A673 (cell line): ENCODE measurements around the gene KAT7. TPM values are rescaled to one million over a fixed set of nuclear protein-coding genes. Genes with fewer than 3 reads are reported as not detected.

Experiments
- BruUV-seq: library from RNA; stranded (reverse); fragments of 400-500 nt; replicated peaks from 2 replicates; lab custom pipeline; 2021; lab: Mats Ljungman, UMichigan
- CTCF ChIA-PET: fragments of 300-600 bp; sonication (Branson Sonifier 250); formaldehyde crosslinking; loops from one replicate; lab custom pipeline; 2022; ENCODE audit warnings: antibody characterized with exemption; lab: Charles Lee
- POLR2A ChIA-PET: fragments of 300-600 bp; sonication (Branson Sonifier 250); formaldehyde crosslinking; loops from one replicate; lab custom pipeline; 2022; ENCODE audit warnings: antibody characterized with exemption; ENCODE audit not compliant: low non-redundant PET; lab: Charles Lee
- DNase-seq: peaks from one replicate; pipeline ENCODE4 v3.0.0-alpha.2; 2015; ENCODE audit warnings: low spot score
- H3K27ac ChIP-seq: fragments of 200-600 bp; sonication (generic); 2 replicates; pipeline ENCODE4 v1.5.1; 2016; ENCODE audit warnings: mixed run types, low read depth, mild to moderate bottlenecking, mixed read lengths, antibody characterized with exemption, low read length; ENCODE audit not compliant: poor library complexity, severe bottlenecking
- H3K27me3 ChIP-seq: fragments of 200-600 bp; sonication (generic); replicated peaks from 2 replicates; pipeline ENCODE4 v1.6.1; 2017; ENCODE audit warnings: mixed run types, low read depth, mild to moderate bottlenecking, mixed read lengths, antibody characterized with exemption, low read length; ENCODE audit not compliant: insufficient read depth, poor library complexity
- H3K36me3 ChIP-seq: fragments of 200-600 bp; sonication (generic); 2 replicates; pipeline ENCODE4 v1.6.1; 2016; ENCODE audit warnings: mixed run types, mild to moderate bottlenecking, mixed read lengths, antibody characterized with exemption, low read length; ENCODE audit not compliant: insufficient read depth, poor library complexity, severe bottlenecking
- H3K4me1 ChIP-seq: fragments of 200-600 bp; sonication (generic); 2 replicates; pipeline ENCODE4 v1.6.1; 2017; ENCODE audit warnings: mixed run types, mild to moderate bottlenecking, mixed read lengths, antibody characterized with exemption, low read length; ENCODE audit not compliant: insufficient read depth, poor library complexity, severe bottlenecking
- H3K4me3 ChIP-seq: fragments of 200-600 bp; sonication (generic); 2 replicates; pipeline ENCODE4 v1.5.1; 2016; ENCODE audit warnings: low read depth, mixed run types, mild to moderate bottlenecking, mixed read lengths, low read length; ENCODE audit not compliant: poor library complexity, severe bottlenecking
- H3K9me3 ChIP-seq: fragments of 200-600 bp; sonication (generic); 2 replicates; pipeline ENCODE4 v1.6.1; 2016; ENCODE audit warnings: mixed run types, low read depth, mild to moderate bottlenecking, mixed read lengths, antibody characterized with exemption, low read length; ENCODE audit not compliant: poor library complexity, severe bottlenecking
- EZH2 ChIP-seq: fragments of 200-600 bp; sonication (generic); IDR thresholded peaks from 2 replicates; pipeline ENCODE4 v1.6.1; 2017; ENCODE audit warnings: borderline replicate concordance, low read depth, mild to moderate bottlenecking, mixed read lengths, antibody characterized with exemption, low read length; ENCODE audit not compliant: poor library complexity, severe bottlenecking
- intact Hi-C: fragments of 100-400 bp; cut with micrococcal nuclease; formaldehyde crosslinking; loops from one replicate; pipeline ENCODE4 v1.10.0; 2022; ENCODE audit not compliant: unreplicated experiment
- total RNA-seq: library from RNA; stranded (reverse); gene quantifications from 2 replicates; pipeline ENCODE4 v1.2.3, GENCODE V29; 2021
- TF ChIP-seq, protein P1 (sequence below): fragments of 300-800, 200-600 bp; sonication (generic); conservative IDR thresholded peaks from 2 replicates; pipeline ENCODE4 v1.5.1; 2017; ENCODE audit warnings: low read depth, mild to moderate bottlenecking, antibody characterized with exemption, low read length, moderate library complexity, mixed read lengths

KAT7 gene
- total RNA-seq, 1 experiment from 2014 or later, result 94.0 TPM

DNA sequence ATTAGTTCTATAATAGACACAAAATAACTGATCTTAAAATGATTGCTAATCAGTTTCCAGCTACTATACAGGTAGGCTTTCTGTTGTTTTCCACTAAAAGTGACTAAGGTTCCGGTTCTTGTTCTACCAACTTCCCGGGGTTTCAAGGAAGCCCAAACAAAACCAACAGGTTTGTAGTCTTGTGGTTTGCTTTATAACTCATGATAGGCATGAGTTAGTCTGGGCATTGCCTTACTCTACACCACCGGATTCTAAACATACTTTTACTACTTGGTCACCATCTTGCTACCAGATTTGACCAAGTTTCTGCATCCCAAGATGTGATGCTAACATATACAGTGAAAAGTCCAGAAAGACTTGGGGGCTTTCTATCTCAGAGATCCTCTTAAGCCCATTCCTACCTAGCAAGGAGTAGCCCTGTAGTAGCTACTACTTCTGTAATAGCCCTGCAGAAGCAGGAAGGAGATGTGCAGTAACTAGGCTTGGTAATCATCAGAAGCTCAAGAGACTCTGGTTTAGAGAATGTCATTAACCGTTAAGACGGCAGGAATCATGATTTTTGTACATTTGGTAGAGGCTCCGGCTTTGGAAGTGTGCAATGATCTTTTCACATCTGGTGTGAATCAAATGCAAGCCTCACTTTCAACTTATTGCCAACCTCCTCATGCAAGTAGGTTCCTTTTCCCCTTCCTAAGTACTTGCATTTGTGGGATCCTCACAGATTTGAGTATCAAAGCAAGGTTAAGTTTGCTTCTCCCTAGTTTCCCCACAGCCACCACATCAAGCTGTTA, 26.1 kb upstream of the KAT7 start:
- no peaks in the 10 kb centered on the region for H3K9me3 ChIP-seq
- no peaks in the 10 kb centered on the region for H3K36me3 ChIP-seq
- no peak overlapping the region for H3K27ac ChIP-seq
- CTCF ChIA-PET, result no interaction called here
- TSS peak; percentile 17 for BruUV-seq
- peak overlapping the region; percentile 69 for H3K4me3 ChIP-seq
- POLR2A ChIA-PET, result interaction anchor here (0.5 kb wide), 1 partner anchor 273 kb away, joined by 3 read pairs; no protein-coding TSS in a partner anchor
- H3K4me1 ChIP-seq, result peaks cover 15% of the 10 kb centered on the region
- DNase-seq, result no peak
- intact Hi-C loops, result no loop called here
- no peak for TF ChIP-seq EZH2
- TF ChIP-seq, protein P1, sequence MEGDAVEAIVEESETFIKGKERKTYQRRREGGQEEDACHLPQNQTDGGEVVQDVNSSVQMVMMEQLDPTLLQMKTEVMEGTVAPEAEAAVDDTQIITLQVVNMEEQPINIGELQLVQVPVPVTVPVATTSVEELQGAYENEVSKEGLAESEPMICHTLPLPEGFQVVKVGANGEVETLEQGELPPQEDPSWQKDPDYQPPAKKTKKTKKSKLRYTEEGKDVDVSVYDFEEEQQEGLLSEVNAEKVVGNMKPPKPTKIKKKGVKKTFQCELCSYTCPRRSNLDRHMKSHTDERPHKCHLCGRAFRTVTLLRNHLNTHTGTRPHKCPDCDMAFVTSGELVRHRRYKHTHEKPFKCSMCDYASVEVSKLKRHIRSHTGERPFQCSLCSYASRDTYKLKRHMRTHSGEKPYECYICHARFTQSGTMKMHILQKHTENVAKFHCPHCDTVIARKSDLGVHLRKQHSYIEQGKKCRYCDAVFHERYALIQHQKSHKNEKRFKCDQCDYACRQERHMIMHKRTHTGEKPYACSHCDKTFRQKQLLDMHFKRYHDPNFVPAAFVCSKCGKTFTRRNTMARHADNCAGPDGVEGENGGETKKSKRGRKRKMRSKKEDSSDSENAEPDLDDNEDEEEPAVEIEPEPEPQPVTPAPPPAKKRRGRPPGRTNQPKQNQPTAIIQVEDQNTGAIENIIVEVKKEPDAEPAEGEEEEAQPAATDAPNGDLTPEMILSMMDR, result no peak
- peaks cover 9% of the 10 kb centered on the region for H3K27me3 ChIP-seq

DNA sequence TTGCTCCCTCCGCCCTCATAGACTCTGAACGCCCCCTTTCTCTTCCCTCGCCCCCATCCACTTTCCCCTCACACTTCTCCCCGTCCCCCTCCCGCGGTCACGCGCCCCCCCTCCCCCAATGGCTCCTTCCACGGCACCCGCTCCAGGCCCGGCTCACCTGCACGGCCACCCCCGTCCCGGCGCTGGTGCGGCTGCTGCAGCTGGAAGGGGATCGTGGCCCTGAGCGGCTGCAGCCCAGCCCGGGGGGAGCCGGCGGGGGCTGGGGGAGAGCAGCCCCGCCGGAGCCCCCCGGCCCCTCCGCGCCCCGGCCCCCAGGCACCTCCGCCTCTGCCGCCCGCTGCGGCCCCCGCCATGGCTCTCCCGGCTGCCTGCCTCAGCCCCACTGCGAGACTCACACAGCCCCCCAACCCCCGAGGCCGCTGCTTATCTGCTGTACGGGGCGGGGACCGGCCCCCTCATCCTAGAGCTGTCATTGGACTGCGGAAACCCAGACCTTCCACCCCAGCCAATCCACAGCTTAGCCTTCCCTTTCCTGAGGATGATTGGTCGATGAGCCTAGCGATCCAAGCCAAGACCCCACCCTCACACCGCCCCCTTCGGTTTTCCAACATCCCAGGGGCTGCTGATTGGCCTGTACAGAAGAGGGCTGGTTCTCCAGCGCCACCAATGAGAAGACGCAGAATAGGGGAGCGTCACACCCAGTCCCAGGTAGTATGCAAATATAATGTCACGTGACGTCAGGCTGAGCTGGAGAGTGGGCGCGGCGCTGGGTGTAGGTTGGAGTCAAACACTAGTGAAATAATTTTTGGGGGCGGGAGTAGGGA, 24.5 kb upstream of the KAT7 start, which contains the start of gene FAM117A:
Gene FAM117A (minus strand): TSS at position 397 of the 824 bp plus-strand sequence. CDS start 44 bp downstream, at position 353.
- Histone ChIP-seq H3K36me3 (no peaks in the 10 kb centered on the region), H3K4me3 (peak within 1 kb of the TSS; percentile 69), H3K4me1 (peaks cover 15% of the 10 kb centered on the region), H3K9me3 (no peaks in the 10 kb centered on the region), H3K27me3 (peaks cover 9% of the 10 kb centered on the region), H3K27ac (peak within 1 kb of the TSS; percentile 28)
- ChIA-PET CTCF (interaction anchor here (0.6 to 1.0 kb wide), 4 partner anchors 119 to 233 kb away, joined by 3 to 8 read pairs (median 4); no protein-coding TSS in a partner anchor), POLR2A (interaction anchor here (0.6 to 0.8 kb wide), 10 partner anchors 8 to 126 kb away, joined by 3 to 12 read pairs (median 6); partner anchors contain the start of genes KAT7 and SLC35B1)
- no peak for TF ChIP-seq EZH2
- TF ChIP-seq, protein P1, result no peak
- DNase-seq, result peak; percentile 100
- intact Hi-C loops, result loop anchor here (2.0 kb wide), 1 partner anchor 55 kb away; no protein-coding TSS in a partner anchor
- no TSS peak for BruUV-seq
